ENCODE measurements around the gene MEG3. TPM values are rescaled to one million over a fixed set of nuclear protein-coding genes. Genes with fewer than 3 reads are reported as not detected.

The MEG3 gene
- total and polyA plus RNA-seq, 2 of the 8 experiments (the other 6 are each of a cell fraction or from before 2014, with no cell fraction given): 0.17 to 1.1 TPM

DNA sequence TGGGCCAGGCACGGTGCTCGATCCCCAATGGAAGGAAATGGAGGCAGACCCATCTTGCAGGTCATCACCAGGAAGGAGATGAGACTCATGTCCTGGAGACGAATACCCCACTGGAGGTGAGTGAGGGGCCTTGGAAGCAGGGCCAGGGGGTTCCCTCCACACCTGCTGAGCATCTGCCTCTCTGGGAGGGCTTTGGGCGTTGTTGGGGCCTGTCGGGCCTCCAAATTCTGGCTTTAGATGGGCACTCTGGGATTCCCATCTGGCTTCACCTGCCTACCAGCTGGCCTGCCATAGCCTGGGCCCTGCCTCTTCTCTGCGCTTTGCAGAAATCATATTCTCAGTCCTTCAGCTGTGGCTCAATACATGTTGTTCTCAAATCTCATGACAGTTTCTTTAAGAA, 63.7 kb downstream of the MEG3 start:
- no peak overlapping the region for H4K8ac ChIP-seq (ENCODE audit: extremely low read depth, insufficient read depth, low read length)
- H3K4me3 ChIP-seq (ENCODE audit: extremely low read depth in 1 of 4, insufficient read depth in 2 of 4, low read depth in 3 of 4, low read length in 4 of 4): no peak overlapping the region
- no peak overlapping the region for H3K4me2 ChIP-seq (ENCODE audit: insufficient read depth in 1 of 2, low read depth in 2 of 2, low read length in 2 of 2)
- no peak overlapping the region for H3K18ac ChIP-seq (ENCODE audit: extremely low read depth, low read length)
- no peak overlapping the region for H2BK15ac ChIP-seq (ENCODE audit: low read length)
- no peak overlapping the region for H2BK120ac ChIP-seq (replicated peaks; ENCODE audit: low read depth, low read length)
- no peaks in the 10 kb centered on the region for H3K36me3 ChIP-seq (ENCODE audit: control insufficient read depth in 2 of 4, insufficient read depth in 4 of 4, low read length in 3 of 4)
- no peak for FAIRE-seq
- no peaks in the 10 kb centered on the region for H3K79me1 ChIP-seq (ENCODE audit: low read depth, low read length)
- no peak for DNase-seq (ENCODE audit: low read depth in 1 of 2, low spot score in 2 of 2)
- no peak overlapping the region for H3K14ac ChIP-seq (ENCODE audit: insufficient read length)
- H3K9ac ChIP-seq (replicated peaks in 1 of 4; ENCODE audit: extremely low read depth in 1 of 4, low read depth in 3 of 4, low read length in 3 of 4): no peak overlapping the region
- no peaks in the 10 kb centered on the region for H3K79me2 ChIP-seq (ENCODE audit: control insufficient read depth in 1 of 2, insufficient read depth in 2 of 2, low read length in 2 of 2)
- H2BK5ac ChIP-seq (ENCODE audit: low read depth, low read length): no peak overlapping the region
- no peak overlapping the region for H2AK5ac ChIP-seq (ENCODE audit: low read depth, low read length)
- ChIA-PET POLR2A (ENCODE audit: partially characterized antibody) (interaction anchor here (0.7 kb wide), 2 partner anchors 8 to 352 kb away, joined by 3 read pairs; no protein-coding TSS in a partner anchor), CTCF (ENCODE audit: partially characterized antibody) (interaction anchor here (0.8 to 1.6 kb wide), 2 partner anchors 12 to 179 kb away, joined by 4 to 5 read pairs; no protein-coding TSS in a partner anchor)
- H2BK20ac ChIP-seq (ENCODE audit: low read length): no peak overlapping the region
- H3K27ac ChIP-seq (ENCODE audit: low read depth, low read length): no peak overlapping the region
- H2BK12ac ChIP-seq (ENCODE audit: low read depth, low read length): no peak overlapping the region
- no peaks in the 10 kb centered on the region; a peak in 1 of 7 replicates for H3K27me3 ChIP-seq (replicated peaks in 1 of 4; ENCODE audit: control insufficient read depth in 3 of 4, extremely low read depth in 1 of 4, insufficient read depth in 3 of 4, low read length in 3 of 4)
- H4K91ac ChIP-seq (replicated peaks; ENCODE audit: insufficient read length, low read length): no peak overlapping the region
- 86% methylated on average over 6 of the region's 6 CpGs; no CpG with 5 or more reads in 1 of the 2 experiments for WGBS, 2 experiments (ENCODE audit: extremely low coverage in 1 of 2, insufficient coverage in 1 of 2, insufficient read length in 1 of 2, insufficient replicate concordance in 2 of 2, low coverage in 1 of 2, low lambda C conversion rate in 2 of 2, missing lambda C conversion rate in 1 of 2)
- no peaks in the 10 kb centered on the region for H3K9me3 ChIP-seq (ENCODE audit: insufficient read depth in 2 of 2, low read depth in 1 of 2, low read length in 1 of 2)
- H4K20me1 ChIP-seq (replicated peaks in 1 of 2; ENCODE audit: control insufficient read depth in 1 of 2, insufficient read depth in 2 of 2, low read length in 2 of 2): no peaks in the 10 kb centered on the region
- no peak for TF ChIP-seq SP1 (IDR thresholded peaks at IDR 0.05; ENCODE audit: low read depth, low read length)
- TF ChIP-seq E2F6 (IDR thresholded peaks at IDR 0.05): 0 out of 2 replicates have a peak, but pooled peaks have one; percentile 19
- no peak overlapping the region for H3K23ac ChIP-seq (ENCODE audit: insufficient read length)
- H3K56ac ChIP-seq (replicated peaks; ENCODE audit: insufficient read length, low read depth, low read length): no peak overlapping the region
- H2AFZ ChIP-seq (ENCODE audit: low read length): 0 out of 2 replicates have a peak overlapping the region, but pooled peaks have one; percentile 39
- no peaks in the 10 kb centered on the region for H3K23me2 ChIP-seq (ENCODE audit: low read depth, low read length)
- no peak overlapping the region for H4K5ac ChIP-seq (ENCODE audit: insufficient read length, low read depth, low read length)
- H3K4ac ChIP-seq (replicated peaks; ENCODE audit: insufficient read length, low read depth, low read length): no peak overlapping the region
- H3K4me1 ChIP-seq (replicated peaks in 1 of 4; ENCODE audit: control insufficient read depth in 3 of 4, insufficient read depth in 4 of 4, low read length in 3 of 4): no peaks in the 10 kb centered on the region; a peak in 2 of 7 replicates

All from H1 (cell line).